GM11168 (cell line): Measurements from ENCODE around the gene CYP4F11.
"Not testable (repeated sequence)": the region's sequence is repeated elsewhere in the genome, so short reads cannot be mapped to it uniquely, and the experiment has no call there.

Experiments
- in situ Hi-C: fragments of 300-500 bp; cut with MboI; formaldehyde crosslinking; loops from one replicate; pipeline ENCODE4 v1.12.0; 2022; ENCODE audit warnings: low sequenced_read_pairs; ENCODE audit not compliant: unreplicated experiment

Gene CYP4F11

GRCh38 chr19:15934332-15935078, at the start of gene CYP4F11:
Gene CYP4F11 (minus strand): TSS chr19:15934529. CDS start chr19:15934408, 121 bp downstream.
- in situ Hi-C loops = no loop called here

DNA sequence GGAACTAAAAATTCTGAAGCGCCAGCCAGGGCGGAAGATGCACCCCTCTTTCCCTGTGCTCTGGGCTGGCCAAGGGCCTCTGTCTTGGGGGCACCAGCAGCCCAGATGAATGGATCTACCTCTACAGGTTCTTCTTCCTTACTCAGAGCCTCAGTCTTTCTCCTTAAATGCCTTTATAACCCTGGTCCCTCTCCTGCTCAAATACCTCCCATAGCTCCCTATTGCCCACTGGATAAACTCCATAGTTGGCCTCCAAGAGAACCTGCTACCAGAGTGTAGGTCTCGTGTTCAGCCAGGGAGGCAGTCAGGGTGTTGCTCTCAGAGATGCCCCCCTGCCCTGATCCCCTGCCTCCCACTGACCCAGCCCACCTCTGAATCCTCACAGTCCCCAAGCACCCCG, 45.0 kb upstream of the CYP4F11 start:
- in situ Hi-C loops = no loop called here

DNA sequence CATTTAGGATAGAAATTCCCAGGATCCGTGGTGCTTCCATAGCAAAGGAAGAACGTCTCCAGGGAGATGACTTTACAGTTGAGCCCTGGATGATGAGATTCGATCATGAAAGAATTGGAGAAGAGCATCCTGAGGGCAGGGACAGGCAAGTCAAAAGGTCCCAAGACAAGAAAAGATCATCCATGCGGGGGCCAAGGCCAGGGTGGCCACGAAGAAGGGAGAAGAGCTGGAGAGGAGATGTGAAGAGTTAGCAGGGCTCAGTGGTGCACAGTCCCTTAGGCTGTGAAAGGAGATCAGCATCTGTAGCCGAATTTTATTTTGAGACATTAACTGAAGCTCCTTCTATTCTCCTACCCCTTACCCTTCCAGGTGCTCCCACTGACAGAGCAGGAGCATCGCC, 43.4 kb upstream of the CYP4F11 start:
- in situ Hi-C loops = no loop called here

DNA sequence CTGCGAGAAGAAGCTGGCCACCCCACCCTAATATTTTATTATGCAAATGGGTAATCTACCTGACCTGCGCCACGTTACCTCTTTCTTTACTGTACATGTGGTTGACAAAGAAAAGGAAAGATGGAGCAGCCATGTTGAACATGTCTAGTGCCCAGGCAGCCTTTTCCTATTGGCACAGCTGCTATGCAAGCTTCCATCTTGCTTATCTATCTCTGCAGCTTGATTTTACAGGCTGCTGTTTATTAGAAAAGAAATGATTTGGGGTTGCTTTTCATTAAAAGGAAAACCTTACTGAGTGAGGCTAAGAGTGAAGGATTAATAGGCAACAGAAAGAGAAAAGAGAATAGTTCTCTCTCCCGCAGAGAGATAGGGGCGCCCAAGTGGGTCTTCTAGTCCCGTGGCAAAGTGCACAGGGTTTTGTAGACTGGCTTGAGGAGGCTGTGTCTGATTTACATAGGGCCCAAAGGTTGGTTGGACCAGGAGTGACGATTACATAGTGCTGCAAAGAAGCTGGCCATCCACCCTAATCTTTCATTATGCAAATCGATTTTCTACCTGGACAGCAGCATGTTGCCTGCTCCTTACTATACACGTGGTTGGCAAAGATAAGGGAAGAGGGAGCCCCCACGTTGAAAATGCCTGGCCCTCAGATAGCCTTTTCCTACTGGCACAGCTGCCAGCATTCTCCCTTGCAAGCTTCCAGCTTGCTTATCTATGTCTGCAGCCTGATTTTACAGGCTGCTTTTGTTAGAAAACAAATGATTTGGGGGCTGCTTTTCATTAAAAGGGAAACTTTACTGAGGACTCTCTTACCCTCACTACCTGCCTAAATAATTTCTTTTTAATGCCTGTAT, 42.7 kb upstream of the CYP4F11 start:
- in situ Hi-C loops = no loop called here

DNA sequence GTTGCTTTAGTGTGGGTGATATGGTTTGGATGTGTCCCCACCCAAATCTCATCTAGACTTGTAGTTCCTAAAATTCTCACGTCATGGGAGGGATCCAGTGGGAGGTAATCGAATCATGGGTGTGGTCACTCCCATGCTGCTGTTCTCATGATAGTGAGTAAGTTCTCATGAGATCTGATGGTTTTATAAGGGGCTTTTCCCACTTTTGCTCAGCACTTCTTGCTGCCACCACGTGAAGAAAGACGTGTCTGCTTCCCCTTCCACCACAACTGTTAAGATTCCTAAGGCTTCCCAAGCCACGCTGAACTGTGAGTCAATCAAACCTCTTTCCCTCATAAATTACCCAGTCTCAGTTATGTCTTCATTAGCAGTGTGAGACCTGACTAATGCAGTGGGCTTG, 40.5 kb upstream of the CYP4F11 start:
- in situ Hi-C loops = no loop called here

DNA sequence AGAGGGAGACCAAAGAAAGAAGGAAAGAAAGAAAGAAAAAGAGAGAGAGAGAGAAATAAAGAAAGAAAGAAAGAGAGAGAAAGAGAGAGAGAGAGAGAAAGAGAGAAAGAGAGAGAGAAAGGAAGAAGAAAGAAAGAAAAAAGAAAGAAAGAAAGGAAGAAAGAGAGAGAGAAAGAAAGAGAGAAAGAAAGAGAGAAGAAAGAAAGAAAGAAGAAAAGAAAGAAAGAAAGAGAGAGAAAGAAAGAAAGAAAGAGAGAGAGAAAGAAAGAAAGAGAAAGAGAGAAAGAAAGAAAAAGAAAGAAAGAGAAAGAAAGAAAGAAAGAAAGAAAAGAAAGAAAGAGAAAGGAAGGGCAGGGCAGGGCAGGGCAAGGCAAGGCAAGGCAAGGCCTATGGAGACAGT, 37.7 kb upstream of the CYP4F11 start:
- in situ Hi-C loops = not testable (repeated sequence)

GRCh38 chr19:15971224-15971780, 37.0 kb upstream of the CYP4F11 start:
- in situ Hi-C loops = no loop called here

DNA sequence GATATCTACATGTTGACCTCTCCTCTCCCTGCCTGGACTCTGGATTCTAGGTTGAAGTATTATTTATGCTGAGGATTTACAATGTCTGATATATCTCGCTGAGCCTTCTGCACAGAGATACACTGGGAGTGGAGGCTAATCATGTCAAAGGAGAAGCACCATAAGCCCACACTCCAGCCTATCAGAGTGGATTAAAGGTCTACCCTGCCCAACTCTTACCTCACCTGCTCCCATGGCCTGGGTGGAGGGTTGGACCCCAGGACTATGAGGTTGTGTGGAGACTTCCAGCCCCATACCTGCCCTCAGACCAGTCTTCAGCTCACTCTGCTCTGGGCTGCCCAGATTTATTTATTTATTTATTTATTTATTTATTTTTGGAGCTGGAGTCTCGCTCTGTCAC, 29.9 kb upstream of the CYP4F11 start:
- in situ Hi-C loops = no loop called here

- in situ Hi-C loops = no loop called here
Measured at GRCh38 chr19:15962319-15962718, 28.0 kb upstream of the CYP4F11 start.

DNA sequence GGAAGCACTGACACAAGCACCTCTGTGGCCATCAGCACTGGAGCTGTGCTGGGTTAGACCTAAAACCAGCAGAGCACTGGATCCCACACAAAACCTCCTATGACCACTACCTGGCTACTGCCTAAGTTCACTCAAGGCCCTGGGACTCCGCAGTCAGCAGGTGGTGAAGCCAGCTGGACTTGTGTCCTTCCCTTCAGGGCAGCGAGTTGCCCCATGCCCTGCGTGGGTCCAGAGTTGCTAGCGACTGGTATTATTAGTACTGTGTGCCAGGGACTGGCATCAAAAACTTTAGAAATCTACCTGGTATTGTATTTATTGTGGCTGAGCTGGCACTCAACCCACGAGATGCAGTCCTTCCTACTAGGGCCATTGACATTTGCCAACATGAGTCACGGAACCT, 20.5 kb upstream of the CYP4F11 start:
- in situ Hi-C loops = no loop called here

DNA sequence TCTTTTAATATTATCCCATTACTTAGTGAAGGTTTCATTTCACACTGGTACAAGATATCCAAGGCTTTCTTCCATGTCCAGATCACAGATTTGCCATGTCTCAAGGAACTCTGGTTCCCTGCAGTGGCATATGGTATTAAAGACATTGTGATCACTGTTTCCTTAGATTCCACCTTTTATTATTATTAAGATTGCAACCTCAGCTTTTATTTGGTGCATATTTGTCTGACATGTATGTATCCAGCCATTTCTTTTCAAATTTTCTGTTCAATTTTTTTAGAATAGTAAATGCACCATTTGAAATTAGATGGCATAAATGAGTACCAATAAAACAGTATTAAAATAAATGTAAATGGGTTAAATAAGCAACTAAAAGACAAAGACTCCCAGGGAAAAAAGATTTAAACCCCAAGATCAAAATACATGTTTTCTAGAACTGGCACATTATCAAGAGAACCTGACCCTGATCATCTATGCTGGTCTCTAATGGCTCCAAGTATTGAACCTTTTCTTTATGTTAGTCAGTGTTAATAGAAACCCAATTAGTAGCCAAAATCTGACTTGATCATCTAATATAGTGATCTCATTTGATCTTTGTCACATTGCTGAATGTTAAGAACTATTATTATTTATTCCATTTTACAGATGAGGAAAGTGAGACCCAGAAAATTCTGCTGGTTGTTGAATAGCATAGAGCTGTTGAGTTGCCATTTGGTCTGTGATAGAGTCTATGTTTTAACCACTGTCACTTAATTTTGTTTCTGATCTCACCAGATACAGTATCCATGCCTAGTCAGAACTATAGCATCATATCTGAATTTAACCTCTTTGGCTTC, 14.1 kb upstream of the CYP4F11 start, which contains the start of gene OR10H4:
Gene OR10H4 (plus strand): TSS at position 786 of the 836 bp plus-strand sequence. CDS start 0 bp downstream, at position 786.
- in situ Hi-C loops = no loop called here

DNA sequence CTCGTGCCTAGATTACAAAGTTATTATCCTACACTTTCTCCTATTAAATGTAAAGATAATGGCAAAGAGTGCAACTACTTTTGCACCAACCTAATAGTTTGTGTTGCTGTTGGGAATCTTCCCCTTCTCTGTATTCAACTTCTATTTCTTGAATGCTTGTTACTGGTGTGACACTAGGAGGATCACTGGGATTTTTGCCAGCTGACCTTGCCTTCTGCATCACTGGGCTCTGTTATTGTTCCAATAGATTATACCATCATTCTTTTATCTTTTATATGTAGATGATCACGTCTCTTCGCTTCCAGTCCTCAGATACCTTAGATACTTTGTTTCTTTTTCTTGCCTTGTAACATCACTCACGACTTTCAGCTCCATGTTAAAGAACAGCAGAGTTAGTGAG, 11.0 kb upstream of the CYP4F11 start:
- in situ Hi-C loops = no loop called here

GRCh38 chr19:15944401-15944800, 10.1 kb upstream of the CYP4F11 start:
- in situ Hi-C loops = no loop called here

GRCh38 chr19:15937771-15938170, 3.4 kb upstream of the CYP4F11 start:
- in situ Hi-C loops = no loop called here

DNA sequence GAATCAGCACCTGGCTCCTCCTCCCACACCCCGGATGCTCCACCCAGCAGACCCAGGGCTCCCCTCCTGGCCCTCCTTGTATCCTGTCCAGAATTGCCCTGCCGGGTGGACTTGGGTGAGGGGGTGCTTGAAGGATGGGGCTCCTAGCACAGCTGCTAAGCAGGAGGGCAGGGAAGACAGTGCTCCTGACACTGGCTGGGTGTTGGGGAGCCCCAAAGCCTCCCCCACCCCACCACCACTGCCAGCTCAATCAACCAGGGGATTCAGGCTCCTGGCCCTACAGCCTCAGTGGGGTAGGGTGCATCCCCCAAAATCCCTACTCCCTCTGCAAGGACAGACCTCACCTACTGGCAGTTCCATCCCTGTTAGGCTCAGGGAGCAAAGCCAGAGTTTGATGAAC, 2.6 kb upstream of the CYP4F11 start:
- in situ Hi-C loops = no loop called here

GRCh38 chr19:15936173-15936572, 1.8 kb upstream of the CYP4F11 start:
- in situ Hi-C loops = no loop called here

DNA sequence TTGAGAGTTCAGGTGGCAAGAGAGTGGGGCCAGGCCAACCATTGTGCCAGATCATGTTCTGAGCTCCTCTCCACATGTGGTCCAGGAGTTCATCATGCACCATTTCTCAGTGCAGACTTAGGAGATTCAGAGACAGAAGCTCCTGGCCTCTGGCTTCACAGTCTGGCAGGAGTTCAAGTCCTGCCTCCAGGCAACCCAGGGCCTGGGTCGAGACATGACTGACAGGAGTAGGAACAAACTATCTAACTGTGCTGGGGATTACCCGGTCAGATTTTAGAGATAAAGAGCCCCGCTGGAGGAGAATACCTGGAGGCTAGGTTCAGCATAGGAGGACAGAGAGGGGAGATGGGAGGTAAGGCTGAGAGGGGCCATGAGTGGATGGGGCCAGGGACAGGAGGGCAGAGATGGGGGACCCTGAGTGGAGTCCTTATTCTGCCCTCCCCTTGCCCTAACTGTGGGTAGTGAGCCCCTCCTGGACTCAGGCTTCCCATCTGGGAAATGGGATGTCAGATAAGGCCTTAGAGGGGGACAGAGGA, 906 bp upstream of the CYP4F11 start:
- in situ Hi-C loops = no loop called here

GRCh38 chr19:15933761-15934331, 483 bp downstream of the CYP4F11 start:
- in situ Hi-C loops = not testable (repeated sequence)

- in situ Hi-C loops = no loop called here
Measured at GRCh38 chr19:15928321-15928720, 6.0 kb downstream of the CYP4F11 start.

DNA sequence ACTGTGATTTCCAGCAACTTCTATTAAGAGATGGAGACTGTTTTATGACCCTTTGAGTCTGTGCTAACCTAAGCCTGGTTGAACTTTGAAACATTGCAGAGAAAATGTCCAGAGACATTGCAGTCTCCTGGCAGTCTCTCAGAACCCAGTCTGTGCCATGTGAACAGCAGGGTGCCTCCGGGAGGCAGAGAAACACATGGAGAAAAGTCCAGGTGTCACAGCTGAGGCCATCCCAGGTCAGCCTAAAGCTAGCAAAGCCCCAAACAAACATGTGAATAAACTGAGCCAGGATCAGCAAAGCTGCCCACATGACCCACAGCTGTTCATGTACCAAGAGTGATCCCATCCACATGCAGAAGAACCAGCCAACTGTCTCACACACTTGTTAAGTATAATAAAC, 7.8 kb downstream of the CYP4F11 start:
- in situ Hi-C loops = no loop called here
